ENCODE measurements around the gene E4F1.

GRCh38 chr16:2194166-2194834 is 29.1 kb upstream of the E4F1 start:
- TF ChIP-seq CTCF (IDR thresholded peaks at IDR 0.05 in 4 of 5, conservative IDR thresholded peaks at IDR 0.05 in 1 of 5) (no peak), POLR2A (IDR thresholded peaks at IDR 0.05) (no peak)

Measured in gastrocnemius medialis (tissue), 4 donors.